Right lobe of liver (tissue), 4 donors: ENCODE results near the gene TRIP4.

Experiments
- CTCF ChIP-seq, 4 donors: fragments of 200-600 bp in 3 of 4; fragments of 450-650 bp in 1 of 4; IDR thresholded peaks; one replicate each; pipeline versions ENCODE4 v1.5.1 to v1.8.0; 2016 to 2022; ENCODE audit warnings: antibody characterized with exemption in 4 of 4, mild to moderate bottlenecking in 2 of 4
- POLR2A ChIP-seq: fragments of 450-650 bp; IDR thresholded peaks from one replicate; pipeline ENCODE4 v1.6.1; 2017; ENCODE audit warnings: antibody characterized with exemption, mild to moderate bottlenecking
- donor health status: DM: no; HTN: no; CAD: no.
- donor health status: DM: no; HTN: no; CAD: no.
- donor health status: DM: no; HTN: yes; CAD: no.

GRCh38 chr15:64503640-64504039 is 116.0 kb downstream of the TRIP4 start:
- TF ChIP-seq CTCF (IDR thresholded peaks at IDR 0.05) (no peak), POLR2A (no peak)
